GM19238 (cell line): Measurements from ENCODE around the gene PRMT9.

Source experiments
- DNase-seq: peaks from one replicate; pipeline ENCODE4 v3.0.0; 2011; ENCODE audit warnings: low spot score; ENCODE audit not compliant: insufficient read length

The PRMT9 gene

GRCh38 chr4:147678796-147679549 lies 5.0 kb downstream of the PRMT9 start:
- no peak for DNase-seq

DNA sequence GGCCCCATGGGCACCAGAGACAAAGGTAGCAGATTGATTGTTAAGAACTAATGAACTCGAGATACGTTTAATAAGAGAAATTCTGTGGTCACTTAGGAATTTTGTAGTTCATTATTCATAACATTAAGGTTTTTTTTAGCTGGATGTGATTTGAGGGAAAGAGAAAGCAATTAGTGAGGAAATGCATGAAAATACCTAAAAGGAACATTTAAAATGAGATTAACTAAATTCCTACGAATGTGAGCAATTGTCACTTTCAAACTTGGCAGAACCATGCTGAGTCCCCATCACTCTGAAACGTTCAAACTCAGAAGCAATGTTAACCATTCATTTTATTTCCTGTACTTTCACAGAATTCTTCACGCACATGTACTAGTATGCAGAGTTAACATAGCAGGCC lies 5.9 kb downstream of the PRMT9 start:
- DNase-seq = no peak

DNA sequence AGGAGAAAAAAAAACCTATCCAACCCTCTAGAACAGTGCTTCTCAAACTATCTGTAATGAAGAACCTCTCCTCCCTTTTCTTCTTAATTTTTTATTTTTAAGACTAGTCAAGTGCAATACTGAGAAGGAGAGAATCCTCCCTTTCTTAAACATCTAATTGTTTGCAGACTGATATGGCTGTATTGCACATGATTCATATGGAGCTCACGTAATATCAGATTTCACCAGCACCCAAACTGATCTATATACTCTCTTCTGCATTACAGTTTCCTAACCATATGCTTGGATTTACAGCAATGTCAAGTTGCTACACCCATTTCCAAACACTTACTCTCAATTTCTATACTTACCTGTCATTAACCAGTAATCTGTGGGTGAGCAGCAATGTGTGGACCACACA lies 9.5 kb downstream of the PRMT9 start:
- DNase-seq = no peak

DNA sequence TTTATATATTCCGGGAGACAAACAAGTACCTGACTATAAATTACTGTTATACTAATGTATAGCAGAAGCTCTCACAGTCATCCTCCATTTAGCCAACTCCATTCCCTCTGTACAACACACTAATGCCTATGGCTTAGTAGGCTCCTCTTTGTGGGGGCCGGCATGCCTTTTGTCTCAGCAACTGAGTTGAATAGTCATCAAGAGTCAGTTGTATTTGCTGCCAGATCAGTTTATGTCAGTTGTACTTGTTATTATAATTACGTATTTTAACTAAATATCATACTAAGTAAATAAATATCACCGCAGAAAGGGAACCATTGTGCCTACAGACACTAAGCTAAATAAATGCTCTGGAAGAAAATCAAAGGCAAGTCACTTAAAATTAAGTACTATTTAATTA lies 9.9 kb downstream of the PRMT9 start:
- no peak for DNase-seq

- DNase-seq = no peak
Measured at GRCh38 chr4:147658501-147658900, 25.5 kb downstream of the PRMT9 start.

DNA sequence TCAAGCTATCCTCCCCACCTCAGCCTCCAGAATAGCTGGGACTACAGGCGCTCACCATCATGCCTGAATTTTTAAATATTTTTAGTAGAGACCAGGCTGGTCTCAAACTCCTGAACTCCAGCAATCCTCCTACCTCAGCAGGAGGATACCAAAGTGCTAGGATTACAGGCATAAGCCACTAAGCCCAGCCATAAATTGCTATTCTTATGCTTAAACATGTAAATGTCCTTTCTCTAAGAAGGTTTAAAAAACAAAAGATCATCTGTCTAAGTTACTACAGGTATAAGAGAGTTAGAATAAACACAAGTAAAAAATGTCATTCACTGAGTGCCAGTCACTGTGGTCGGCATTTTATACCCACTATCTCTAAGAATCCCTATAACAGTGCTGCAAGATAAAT lies 28.3 kb downstream of the PRMT9 start:
- no peak for DNase-seq

- DNase-seq = no peak
Measured at GRCh38 chr4:147651563-147651962, 32.4 kb downstream of the PRMT9 start.

- no peak for DNase-seq
Measured at GRCh38 chr4:147648656-147649055, 35.3 kb downstream of the PRMT9 start.

DNA sequence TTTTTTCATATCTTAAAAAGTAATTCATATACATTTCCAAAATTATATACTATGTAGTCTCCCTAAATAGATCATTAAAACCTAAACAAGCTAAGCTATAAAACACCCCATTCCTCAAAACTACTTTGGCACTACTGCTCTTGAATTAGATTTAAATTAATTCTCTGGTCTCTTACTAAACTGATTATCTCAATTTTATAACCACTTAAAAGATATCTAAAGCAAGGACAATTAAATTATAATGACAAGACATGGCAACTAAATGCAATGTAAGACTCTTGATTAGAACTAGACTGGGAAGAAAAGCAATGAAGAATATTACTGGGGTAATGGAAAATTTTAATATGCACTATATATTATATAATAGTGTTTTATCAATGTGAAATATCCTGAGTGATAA lies 38.9 kb downstream of the PRMT9 start:
- DNase-seq = no peak

DNA sequence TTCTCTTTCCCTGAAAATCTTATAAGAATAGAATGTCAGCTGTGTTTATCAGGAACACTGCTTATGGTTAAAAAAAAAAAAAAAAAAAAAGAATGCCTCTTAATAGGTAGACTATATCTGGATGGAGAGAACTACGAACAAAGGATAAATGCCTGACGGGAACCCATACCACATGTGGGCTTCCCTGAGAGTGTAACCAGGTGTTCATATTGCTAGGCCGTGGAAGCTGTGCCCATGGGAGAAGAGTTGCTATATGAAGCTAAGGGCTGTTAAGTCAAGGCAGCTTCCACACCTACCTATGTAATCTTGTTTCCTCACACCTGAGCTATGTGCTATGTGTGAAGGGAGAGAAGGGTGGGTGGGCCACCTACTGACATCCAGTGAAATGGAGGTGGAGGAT lies 39.5 kb downstream of the PRMT9 start:
- no peak for DNase-seq

GRCh38 chr4:147643616-147644015 lies 40.3 kb downstream of the PRMT9 start:
- no peak for DNase-seq

DNA sequence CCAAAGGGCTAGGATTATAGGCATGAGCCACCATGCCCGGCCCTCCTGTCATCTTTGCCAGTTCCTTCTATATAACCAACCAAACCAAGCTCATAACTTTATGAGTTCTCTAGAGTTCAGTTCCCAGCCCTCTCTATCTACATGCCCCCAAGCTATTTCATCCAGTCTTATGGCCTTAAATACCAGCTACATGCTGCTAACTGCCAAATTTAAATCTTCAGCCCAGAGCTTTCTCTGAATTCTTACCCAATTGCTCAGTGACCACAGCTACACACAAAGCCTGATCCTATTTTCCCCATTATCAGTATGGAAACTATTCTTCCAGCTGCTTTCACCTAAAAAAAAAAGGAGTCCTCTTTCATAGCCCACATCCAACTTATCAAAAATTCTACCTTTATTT lies 43.6 kb downstream of the PRMT9 start:
- no peak for DNase-seq

DNA sequence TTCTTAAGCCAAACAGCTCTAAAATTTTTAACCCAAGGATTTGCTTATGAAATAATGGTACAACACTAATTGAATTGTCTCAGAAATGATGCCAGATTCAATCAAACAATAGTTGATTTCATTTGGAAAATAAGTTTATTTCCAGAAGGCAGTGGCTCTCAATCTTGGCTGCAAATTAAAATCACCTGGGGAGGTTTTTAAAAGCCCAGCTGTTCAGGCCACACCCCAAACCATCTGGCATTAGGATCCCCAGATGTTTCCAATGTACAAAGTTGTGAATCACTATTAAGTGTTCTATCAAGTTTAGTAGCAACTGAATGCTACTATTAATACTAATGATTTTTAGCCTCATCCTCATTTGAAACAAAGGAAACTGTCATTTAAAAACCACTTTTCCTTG lies 44.6 kb downstream of the PRMT9 start:
- no peak for DNase-seq

DNA sequence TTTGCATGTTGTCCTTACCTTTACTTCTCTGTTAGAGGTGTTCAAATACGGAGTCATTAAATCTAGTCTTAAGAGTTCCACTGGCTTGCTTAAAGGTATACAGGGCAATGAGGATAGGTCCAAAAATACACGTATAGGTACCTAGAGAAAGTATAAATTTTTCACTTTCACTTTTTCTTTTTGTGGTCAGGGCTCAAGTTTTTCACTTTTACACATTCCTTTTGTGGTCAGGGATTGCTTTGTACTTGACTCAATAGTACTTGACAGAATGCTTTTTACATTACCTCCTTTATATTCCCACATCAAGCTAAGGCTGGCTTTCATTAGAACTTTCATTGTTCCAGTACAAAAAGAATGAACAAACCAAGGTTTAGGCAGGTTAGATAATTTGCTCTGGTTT lies 45.0 kb downstream of the PRMT9 start:
- no peak for DNase-seq

DNA sequence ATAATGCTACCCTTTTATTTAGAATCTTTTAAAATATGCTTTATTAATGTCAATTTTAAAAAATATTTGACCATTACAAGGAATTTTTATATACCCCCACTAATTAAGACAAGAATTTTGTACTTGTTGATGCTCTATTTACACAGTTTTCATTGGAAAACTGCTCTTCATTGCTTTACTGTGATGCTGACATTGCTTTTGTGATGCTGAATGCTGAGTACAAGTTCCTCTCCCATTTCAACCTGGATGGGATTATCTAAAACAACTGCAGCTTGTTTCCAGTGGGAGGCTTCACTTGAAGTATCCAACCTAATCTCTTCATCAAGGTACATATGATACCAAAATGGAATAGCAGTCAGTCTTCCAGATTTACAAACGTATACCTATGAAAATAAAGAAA lies 45.6 kb downstream of the PRMT9 start:
- no peak for DNase-seq

GRCh38 chr4:147635348-147635747 lies 48.6 kb downstream of the PRMT9 start:
- no peak for DNase-seq

DNA sequence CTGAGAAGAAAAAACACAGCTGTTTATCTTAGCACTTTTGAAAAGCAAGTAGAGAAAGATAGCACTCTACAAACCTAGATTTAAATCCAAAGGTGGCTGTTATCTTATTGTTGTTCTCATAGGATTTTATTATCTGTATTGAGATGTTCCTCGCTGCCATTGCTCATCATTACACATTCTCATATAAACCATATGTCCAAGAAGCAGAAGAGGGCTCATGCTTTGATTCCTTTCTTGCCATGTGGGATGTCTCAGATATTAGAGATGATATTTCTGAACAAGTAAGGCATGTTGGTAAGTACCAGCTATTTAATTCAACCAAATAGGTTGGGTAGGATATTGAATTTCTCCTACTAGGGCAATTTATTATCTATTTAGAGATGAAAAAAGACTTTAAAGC lies 50.3 kb downstream of the PRMT9 start:
- no peak for DNase-seq

DNA sequence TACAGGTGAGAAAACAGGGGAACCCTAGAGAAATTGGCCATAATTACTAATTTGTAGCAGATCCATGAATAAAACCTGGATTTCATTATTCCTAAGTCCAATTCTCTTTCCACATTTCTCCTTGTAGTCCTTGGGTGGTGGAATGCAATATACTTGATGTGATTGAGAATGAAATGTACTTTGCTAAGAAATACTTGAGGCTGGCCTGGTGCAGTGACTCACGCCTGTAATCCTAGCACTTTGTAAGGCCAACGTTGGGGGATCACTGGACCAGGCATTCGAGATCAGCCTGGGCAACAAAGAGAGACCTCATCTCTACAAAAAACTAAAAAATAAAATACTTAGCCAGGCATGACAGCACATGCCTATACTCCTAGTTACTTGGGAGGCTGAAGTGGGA lies 50.9 kb downstream of the PRMT9 start:
- no peak for DNase-seq

- no peak for DNase-seq
Measured at GRCh38 chr4:147629783-147630730, 53.9 kb downstream of the PRMT9 start.

DNA sequence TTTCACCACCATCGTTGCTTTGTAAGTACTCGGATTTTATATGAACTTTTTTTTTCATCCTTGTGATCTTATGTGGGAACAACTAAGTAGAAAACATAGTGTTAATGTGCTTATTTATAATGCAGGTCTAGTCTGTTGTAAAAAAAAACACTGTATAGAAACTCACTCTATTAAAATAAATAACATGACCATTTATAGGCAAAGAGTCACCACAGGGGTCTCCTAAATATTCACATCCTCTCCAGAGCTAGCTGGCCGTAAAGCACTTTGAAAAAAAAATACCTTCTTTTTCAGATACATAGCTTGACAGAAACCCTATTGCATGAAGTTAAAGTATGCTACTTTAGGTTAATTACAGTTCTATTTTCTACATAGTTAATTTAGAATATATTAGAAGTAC lies 55.5 kb downstream of the PRMT9 start:
- no peak for DNase-seq

DNA sequence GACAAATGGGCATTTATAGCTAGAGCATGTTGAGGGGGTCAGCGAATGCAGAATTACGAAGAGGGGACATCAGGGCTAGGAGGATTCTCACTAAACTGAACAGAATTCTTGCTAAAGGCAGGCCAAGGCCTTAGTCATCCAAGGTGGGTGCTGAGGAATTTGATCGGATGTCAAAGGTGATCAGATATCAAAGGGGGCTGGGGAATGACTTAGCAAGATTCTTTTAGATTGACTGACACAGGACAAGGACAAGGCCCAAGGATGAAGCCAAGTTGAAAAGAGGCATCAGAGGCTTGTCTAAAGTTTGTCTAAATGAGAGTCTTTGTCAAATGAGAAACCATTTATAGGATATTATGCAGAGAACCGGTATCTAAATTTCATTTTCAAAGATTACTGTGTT lies 57.1 kb downstream of the PRMT9 start:
- no peak for DNase-seq

GRCh38 chr4:147625733-147626132 lies 58.2 kb downstream of the PRMT9 start:
- no peak for DNase-seq

DNA sequence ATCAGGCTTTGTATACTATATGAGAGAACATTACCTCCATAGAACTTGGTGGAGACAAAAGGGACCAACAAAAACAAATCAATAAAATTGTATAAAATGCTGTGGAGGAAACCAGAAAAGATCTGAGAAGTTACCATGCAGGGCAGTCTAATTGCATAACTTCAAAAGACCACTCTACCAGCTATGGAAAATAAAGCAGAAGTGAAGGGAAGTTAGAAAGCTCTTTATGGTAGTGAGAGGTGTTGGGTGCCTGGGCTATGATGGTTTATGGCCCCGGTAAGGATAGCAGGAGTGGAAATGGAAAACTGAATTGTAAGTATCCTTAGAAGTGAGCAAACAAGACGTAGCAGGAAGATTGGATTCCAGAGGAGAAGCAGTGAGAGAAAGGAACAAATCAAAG lies 63.6 kb downstream of the PRMT9 start:
- no peak for DNase-seq
